Hepatocyte (in vitro differentiated cells): ENCODE data around the gene INVS.

Source experiments
- EZH2 ChIP-seq: fragments of 200-600 bp; sonication (generic); IDR thresholded peaks from 2 replicates; pipeline ENCODE4 v1.6.1; 2016; ENCODE audit warnings: antibody characterized with exemption, mild to moderate bottlenecking, borderline replicate concordance
- EZH2phosphoT487 ChIP-seq: fragments of 200-600 bp; sonication (generic); IDR thresholded peaks from one replicate; pipeline ENCODE4 v1.6.1; 2018; ENCODE audit warnings: antibody characterized with exemption, mild to moderate bottlenecking, low read depth, moderate library complexity; ENCODE audit not compliant: unreplicated experiment, severe bottlenecking
- TF ChIP-seq, protein P1 (sequence below): fragments of 200-600 bp; sonication (generic); IDR thresholded peaks from 2 replicates; pipeline ENCODE4 v1.5.1; 2016; ENCODE audit warnings: antibody characterized with exemption, mild to moderate bottlenecking; ENCODE audit not compliant: poor library complexity

DNA sequence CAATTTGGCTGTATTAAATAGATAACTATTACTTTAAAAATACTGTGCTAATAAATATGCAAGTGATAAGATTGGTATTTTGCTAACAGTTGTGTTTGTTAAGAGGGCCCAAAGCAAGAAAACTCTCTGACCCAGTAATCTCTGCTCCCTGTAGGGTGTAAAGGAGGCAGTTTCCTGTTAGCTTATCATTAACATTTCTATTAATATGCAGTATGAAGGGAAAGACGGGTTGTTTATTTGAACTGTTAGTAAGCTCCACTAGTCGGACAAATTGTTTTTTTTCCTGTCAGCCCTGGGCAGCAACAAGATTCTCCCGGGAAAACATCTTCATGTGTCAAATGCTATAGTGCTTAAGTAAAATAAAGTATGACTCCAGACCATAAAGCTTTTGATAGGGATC lies 35.9 kb upstream of the INVS start:
- TF ChIP-seq, protein P1, sequence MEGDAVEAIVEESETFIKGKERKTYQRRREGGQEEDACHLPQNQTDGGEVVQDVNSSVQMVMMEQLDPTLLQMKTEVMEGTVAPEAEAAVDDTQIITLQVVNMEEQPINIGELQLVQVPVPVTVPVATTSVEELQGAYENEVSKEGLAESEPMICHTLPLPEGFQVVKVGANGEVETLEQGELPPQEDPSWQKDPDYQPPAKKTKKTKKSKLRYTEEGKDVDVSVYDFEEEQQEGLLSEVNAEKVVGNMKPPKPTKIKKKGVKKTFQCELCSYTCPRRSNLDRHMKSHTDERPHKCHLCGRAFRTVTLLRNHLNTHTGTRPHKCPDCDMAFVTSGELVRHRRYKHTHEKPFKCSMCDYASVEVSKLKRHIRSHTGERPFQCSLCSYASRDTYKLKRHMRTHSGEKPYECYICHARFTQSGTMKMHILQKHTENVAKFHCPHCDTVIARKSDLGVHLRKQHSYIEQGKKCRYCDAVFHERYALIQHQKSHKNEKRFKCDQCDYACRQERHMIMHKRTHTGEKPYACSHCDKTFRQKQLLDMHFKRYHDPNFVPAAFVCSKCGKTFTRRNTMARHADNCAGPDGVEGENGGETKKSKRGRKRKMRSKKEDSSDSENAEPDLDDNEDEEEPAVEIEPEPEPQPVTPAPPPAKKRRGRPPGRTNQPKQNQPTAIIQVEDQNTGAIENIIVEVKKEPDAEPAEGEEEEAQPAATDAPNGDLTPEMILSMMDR = no peak
- TF ChIP-seq EZH2phosphoT487 (no peak), EZH2 (no peak)
